MCF 10A (cell line): ENCODE data around the gene MCUB. TPM values are rescaled to one million over a fixed set of nuclear protein-coding genes. Genes with fewer than 3 reads are reported as not detected.

ENCODE experiments used
- BruUV-seq: library from RNA; stranded (reverse); fragments of 400-500 nt; replicated peaks from 2 replicates; lab custom pipeline; 2021; lab: Mats Ljungman, UMichigan
- CTCF ChIA-PET: fragments of 300-600 bp; sonication (Branson Sonifier 250); formaldehyde crosslinking; extraction: SDS; loops from one replicate; lab custom pipeline; 2021; ENCODE audit warnings: antibody characterized with exemption, inconsistent platforms; lab: Yijun Ruan, JAX
- POLR2A ChIA-PET: fragments of 300-600, 350-650 bp; sonication (Branson Sonifier 250); formaldehyde crosslinking; extraction: SDS; loops from one replicate; lab custom pipeline; 2020; ENCODE audit warnings: antibody characterized with exemption, inconsistent platforms; lab: Yijun Ruan, JAX
- DNase-seq: peaks from one replicate; pipeline ENCODE4 v3.0.0-alpha.2; 2018; ENCODE audit not compliant: unreplicated experiment
- H3K27ac Mint-ChIP-seq: one replicate; pipeline ENCODE4 v1.8.0; 2022; ENCODE audit warnings: mild to moderate bottlenecking, low read depth, mixed read lengths; ENCODE audit not compliant: unreplicated experiment
- H3K27me3 Mint-ChIP-seq: one replicate; pipeline ENCODE4 v1.8.0; 2022; ENCODE audit warnings: mixed read lengths; ENCODE audit not compliant: insufficient read depth, unreplicated experiment
- H3K36me3 Mint-ChIP-seq: one replicate; pipeline ENCODE4 v1.8.0; 2022; ENCODE audit warnings: mild to moderate bottlenecking, moderate library complexity, mixed read lengths; ENCODE audit not compliant: insufficient read depth, unreplicated experiment
- H3K4me1 Mint-ChIP-seq: one replicate; pipeline ENCODE4 v1.8.0; 2022; ENCODE audit warnings: mixed read lengths; ENCODE audit not compliant: insufficient read depth, unreplicated experiment
- H3K4me3 Mint-ChIP-seq: one replicate; pipeline ENCODE4 v1.8.0; 2022; ENCODE audit warnings: mild to moderate bottlenecking, moderate library complexity, mixed read lengths; ENCODE audit not compliant: unreplicated experiment
- H3K9me3 Mint-ChIP-seq: one replicate; pipeline ENCODE4 v1.8.0; 2022; ENCODE audit warnings: mixed read lengths; ENCODE audit not compliant: unreplicated experiment
- intact Hi-C: fragments of 100-400 bp; cut with micrococcal nuclease; formaldehyde crosslinking; loops from 2 replicates; pipeline ENCODE4 v1.14.1; 2022
- total RNA-seq: library from RNA; stranded (reverse); gene quantifications from 2 replicates; pipeline ENCODE4 v1.2.3, GENCODE V29; 2022
- TF ChIP-seq, protein P1 (sequence below): fragments of 200-600 bp; IDR thresholded peaks from one replicate; pipeline ENCODE4 v1.8.0; 2022; ENCODE audit warnings: antibody characterized with exemption, mild to moderate bottlenecking; ENCODE audit not compliant: unreplicated experiment

Gene MCUB
- total RNA-seq, 1 experiment from 2014 or later: 16.3 TPM

DNA sequence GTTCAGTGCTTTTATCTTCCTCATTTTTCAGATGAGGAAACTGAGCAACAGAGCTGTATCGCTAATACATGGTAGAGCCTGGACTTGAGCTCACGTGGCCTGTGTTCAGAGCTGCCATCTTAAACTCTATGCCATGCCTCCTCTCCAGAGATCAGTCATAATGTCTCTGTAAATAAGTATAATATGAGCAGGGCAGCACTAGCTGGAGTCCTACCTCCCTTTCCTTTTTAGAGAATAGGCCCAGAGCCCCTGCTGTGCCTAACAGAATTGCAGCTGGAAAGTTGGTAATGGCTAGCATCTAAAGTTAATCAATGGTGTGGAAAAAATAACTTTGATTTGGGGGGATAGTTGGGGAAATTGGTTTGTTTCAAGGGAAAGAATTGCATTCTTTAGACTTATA lies 122.8 kb downstream of the MCUB start:
- POLR2A ChIA-PET: no interaction called here
- no TSS peak for BruUV-seq

DNA sequence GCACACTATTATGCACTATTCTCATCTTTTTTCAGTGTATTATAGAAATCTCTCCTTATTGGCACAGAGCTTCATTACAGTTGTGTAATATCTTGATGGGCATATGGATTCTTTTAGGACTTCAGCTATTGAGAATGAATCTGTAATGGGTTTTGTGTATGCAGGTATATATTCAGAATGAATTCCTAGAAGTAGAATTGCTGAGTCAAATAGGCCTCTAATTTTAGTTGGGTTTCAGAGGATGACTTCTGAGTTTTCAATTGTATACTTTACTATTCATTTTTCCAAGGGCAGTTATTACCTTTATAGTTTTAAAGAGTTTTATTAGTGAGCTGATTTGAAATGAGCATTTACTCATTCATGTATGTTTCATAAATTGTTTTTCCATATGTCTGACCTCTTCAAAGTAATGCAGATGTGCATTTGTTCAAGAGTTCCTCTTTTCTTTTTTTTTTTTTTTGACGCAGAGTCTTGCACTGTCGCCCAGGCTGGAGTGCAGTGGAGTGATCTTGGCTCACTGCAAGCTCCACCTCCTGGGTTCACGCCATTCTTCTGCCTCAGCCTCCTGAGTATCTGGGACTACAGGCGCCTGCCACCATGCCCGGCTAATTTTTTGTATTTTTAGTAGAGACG lies 123.7 kb downstream of the MCUB start:
- H3K27ac Mint-ChIP-seq: no peak overlapping the region
- no peaks in the 10 kb centered on the region for H3K9me3 Mint-ChIP-seq
- ChIA-PET CTCF (interaction anchor here (0.7 kb wide), 1 partner anchor 13 kb away, joined by 4 read pairs; no protein-coding TSS in a partner anchor), POLR2A (no interaction called here)
- intact Hi-C loops: no loop called here
- no peaks in the 10 kb centered on the region for H3K4me1 Mint-ChIP-seq
- H3K36me3 Mint-ChIP-seq: peaks cover 5% of the 10 kb centered on the region
- H3K27me3 Mint-ChIP-seq: no peaks in the 10 kb centered on the region
- TF ChIP-seq, protein P1, sequence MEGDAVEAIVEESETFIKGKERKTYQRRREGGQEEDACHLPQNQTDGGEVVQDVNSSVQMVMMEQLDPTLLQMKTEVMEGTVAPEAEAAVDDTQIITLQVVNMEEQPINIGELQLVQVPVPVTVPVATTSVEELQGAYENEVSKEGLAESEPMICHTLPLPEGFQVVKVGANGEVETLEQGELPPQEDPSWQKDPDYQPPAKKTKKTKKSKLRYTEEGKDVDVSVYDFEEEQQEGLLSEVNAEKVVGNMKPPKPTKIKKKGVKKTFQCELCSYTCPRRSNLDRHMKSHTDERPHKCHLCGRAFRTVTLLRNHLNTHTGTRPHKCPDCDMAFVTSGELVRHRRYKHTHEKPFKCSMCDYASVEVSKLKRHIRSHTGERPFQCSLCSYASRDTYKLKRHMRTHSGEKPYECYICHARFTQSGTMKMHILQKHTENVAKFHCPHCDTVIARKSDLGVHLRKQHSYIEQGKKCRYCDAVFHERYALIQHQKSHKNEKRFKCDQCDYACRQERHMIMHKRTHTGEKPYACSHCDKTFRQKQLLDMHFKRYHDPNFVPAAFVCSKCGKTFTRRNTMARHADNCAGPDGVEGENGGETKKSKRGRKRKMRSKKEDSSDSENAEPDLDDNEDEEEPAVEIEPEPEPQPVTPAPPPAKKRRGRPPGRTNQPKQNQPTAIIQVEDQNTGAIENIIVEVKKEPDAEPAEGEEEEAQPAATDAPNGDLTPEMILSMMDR: no peak
- BruUV-seq: no TSS peak
- no peak for DNase-seq
- H3K4me3 Mint-ChIP-seq: no peak overlapping the region

More for the DNA sequence above, 122.8 kb downstream of the MCUB start:
- CTCF ChIA-PET: interaction anchor here (0.6 to 1.7 kb wide), 2 partner anchors 20 to 91 kb away, joined by 3 to 8 read pairs; partner anchors contain the start of gene CASP6
- no peaks in the 10 kb centered on the region for H3K9me3 Mint-ChIP-seq
- DNase-seq: no peak
- H3K4me3 Mint-ChIP-seq: no peak overlapping the region
- H3K27ac Mint-ChIP-seq: no peak overlapping the region
- intact Hi-C loops: no loop called here
- TF ChIP-seq, protein P1: no peak
- H3K27me3 Mint-ChIP-seq: no peaks in the 10 kb centered on the region
- H3K4me1 Mint-ChIP-seq: no peaks in the 10 kb centered on the region
- peaks cover 4% of the 10 kb centered on the region for H3K36me3 Mint-ChIP-seq

GRCh38 chr4:109684727-109685126 lies 124.7 kb downstream of the MCUB start:
- no peak for DNase-seq
- TF ChIP-seq, protein P1: no peak
- peaks cover 13% of the 10 kb centered on the region for H3K36me3 Mint-ChIP-seq
- H3K27ac Mint-ChIP-seq: no peak overlapping the region
- H3K9me3 Mint-ChIP-seq: no peaks in the 10 kb centered on the region
- ChIA-PET CTCF (no interaction called here), POLR2A (interaction anchor here (0.6 to 1.2 kb wide), 2 partner anchors 18 to 85 kb away, joined by 3 read pairs; partner anchors contain the start of gene CASP6)
- no TSS peak for BruUV-seq
- H3K27me3 Mint-ChIP-seq: no peaks in the 10 kb centered on the region
- H3K4me3 Mint-ChIP-seq: no peak overlapping the region
- intact Hi-C loops: no loop called here
- no peaks in the 10 kb centered on the region for H3K4me1 Mint-ChIP-seq

DNA sequence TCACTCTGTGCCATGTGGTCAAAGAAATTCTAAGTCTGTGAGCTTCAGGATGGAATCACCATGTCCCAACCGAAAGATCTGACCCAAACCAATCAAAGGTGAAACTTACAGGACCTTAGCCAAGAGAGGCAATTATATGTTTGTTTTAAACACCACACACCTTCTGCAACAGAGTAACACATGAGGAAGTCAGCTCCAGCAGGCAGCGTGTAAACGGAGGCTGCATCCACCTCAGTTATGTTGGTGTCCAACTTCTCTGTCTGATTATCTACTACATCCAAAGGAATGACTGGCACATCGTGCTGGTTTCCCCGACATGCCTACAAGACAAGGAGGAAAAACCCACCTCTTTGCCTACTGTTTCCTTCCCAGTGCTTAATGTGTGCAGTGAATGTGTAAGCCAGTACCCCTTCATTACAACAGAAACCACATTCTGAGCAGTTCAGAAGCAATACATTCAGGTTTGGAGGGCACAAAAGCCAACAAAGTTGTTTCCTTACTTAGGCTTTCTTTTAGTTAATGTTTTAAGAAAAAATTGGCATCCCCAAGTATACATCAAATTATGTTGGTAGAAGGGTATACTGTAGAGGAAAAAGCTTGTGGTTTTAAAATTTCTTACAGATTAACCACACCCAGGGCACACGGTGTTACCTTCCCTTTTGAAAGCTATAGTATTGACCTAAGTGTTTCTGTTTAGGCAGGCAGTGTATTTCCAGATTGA lies 130.8 kb downstream of the MCUB start:
- Mint-ChIP-seq H3K27me3 (no peaks in the 10 kb centered on the region), H3K4me3 (no peak overlapping the region), H3K4me1 (no peaks in the 10 kb centered on the region), H3K9me3 (no peaks in the 10 kb centered on the region), H3K27ac (no peak overlapping the region), H3K36me3 (peaks cover 65% of the 10 kb centered on the region)
- DNase-seq: no peak
- intact Hi-C loops: no loop called here
- POLR2A ChIA-PET: interaction anchor here (1.2 kb wide), 1 partner anchor 12 kb away, joined by 3 read pairs; the partner anchor contains the start of gene CASP6
- CTCF ChIA-PET: interaction anchor here (1.0 kb wide), 1 partner anchor 10 kb away, joined by 5 read pairs; no protein-coding TSS in a partner anchor
- no TSS peak for BruUV-seq
- TF ChIP-seq, protein P1: no peak
